ENCODE data around the gene EPM2A.

DNA sequence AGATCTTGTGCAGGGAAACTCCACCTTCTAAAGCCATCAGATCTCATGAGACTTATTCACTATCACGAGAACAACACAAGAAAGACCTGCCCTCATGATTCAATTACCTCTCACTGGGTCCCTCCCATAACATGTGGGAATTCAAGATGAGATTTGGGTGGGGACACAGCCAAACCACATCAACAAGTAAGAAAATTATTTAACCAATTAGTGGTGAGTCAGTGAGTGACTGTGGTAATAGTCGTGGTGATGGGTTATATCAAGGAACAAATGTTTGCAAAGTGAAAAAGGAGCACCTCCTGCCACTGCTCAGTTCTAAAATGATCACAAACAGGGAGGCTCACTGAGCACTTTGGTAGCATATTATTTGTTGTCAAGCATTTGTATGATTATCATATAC is 20.6 kb downstream of the EPM2A start:
- no peak for TF ChIP-seq EZH2 (IDR thresholded peaks at IDR 0.05; ENCODE audit: borderline replicate concordance, low read length)
- TF ChIP-seq, protein P1, sequence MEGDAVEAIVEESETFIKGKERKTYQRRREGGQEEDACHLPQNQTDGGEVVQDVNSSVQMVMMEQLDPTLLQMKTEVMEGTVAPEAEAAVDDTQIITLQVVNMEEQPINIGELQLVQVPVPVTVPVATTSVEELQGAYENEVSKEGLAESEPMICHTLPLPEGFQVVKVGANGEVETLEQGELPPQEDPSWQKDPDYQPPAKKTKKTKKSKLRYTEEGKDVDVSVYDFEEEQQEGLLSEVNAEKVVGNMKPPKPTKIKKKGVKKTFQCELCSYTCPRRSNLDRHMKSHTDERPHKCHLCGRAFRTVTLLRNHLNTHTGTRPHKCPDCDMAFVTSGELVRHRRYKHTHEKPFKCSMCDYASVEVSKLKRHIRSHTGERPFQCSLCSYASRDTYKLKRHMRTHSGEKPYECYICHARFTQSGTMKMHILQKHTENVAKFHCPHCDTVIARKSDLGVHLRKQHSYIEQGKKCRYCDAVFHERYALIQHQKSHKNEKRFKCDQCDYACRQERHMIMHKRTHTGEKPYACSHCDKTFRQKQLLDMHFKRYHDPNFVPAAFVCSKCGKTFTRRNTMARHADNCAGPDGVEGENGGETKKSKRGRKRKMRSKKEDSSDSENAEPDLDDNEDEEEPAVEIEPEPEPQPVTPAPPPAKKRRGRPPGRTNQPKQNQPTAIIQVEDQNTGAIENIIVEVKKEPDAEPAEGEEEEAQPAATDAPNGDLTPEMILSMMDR (conservative IDR thresholded peaks at IDR 0.05 in 1 of 2, IDR thresholded peaks at IDR 0.05 in 1 of 2; ENCODE audit: extremely low read depth in 1 of 2, insufficient read depth in 1 of 2, low read depth in 1 of 2, low read length in 2 of 2), result no peak
